Neural cell (in vitro differentiated cells): ENCODE measurements around the gene CREBBP. TPM values are rescaled to one million over a fixed set of nuclear protein-coding genes. Genes with fewer than 3 reads are reported as not detected.

ENCODE experiments used
- H2AFZ ChIP-seq: fragments of 200-600, 300-800 bp; sonication (generic), shearing (Covaris generic); 2 replicates; pipeline ENCODE4 v1.6.0; 2014; ENCODE audit warnings: low read depth, mild to moderate bottlenecking, antibody characterized with exemption, low read length, moderate library complexity
- H3F3A ChIP-seq: fragments of 200-600 bp; shearing (Covaris generic); 2 replicates; pipeline ENCODE4 v1.6.1; 2016; ENCODE audit warnings: mild to moderate bottlenecking, moderate library complexity, mixed read lengths, antibody characterized with exemption, low read length; ENCODE audit not compliant: insufficient read depth, poor library complexity, severe bottlenecking
- H3K27ac ChIP-seq: fragments of 200-600, 300-800 bp; sonication (generic), shearing (Covaris generic); 2 replicates; pipeline ENCODE4 v1.5.1; 2014; ENCODE audit warnings: mild to moderate bottlenecking, low read length, moderate library complexity
- H3K27me3 ChIP-seq: fragments of 300-800, 200-600 bp; sonication (generic), shearing (Covaris generic); 2 replicates; pipeline ENCODE4 v1.6.0; 2014; ENCODE audit warnings: mild to moderate bottlenecking, low read depth, low read length, moderate library complexity; ENCODE audit not compliant: insufficient read depth
- H3K36me3 ChIP-seq: fragments of 300-800, 200-600 bp; sonication (generic), shearing (Covaris generic); 2 replicates; pipeline ENCODE4 v1.5.1; 2014; ENCODE audit warnings: mild to moderate bottlenecking, antibody characterized with exemption, low read length, moderate library complexity; ENCODE audit not compliant: insufficient read depth
- H3K4me2 ChIP-seq: fragments of 300-800, 200-600 bp; sonication (generic), shearing (Covaris generic); 2 replicates; pipeline ENCODE4 v1.6.0; 2014; ENCODE audit warnings: mild to moderate bottlenecking, low read length
- H3K4me3 ChIP-seq: fragments of 300-800, 200-600 bp; sonication (generic), shearing (Covaris generic); 2 replicates; pipeline ENCODE4 v1.5.1; 2014; ENCODE audit warnings: mild to moderate bottlenecking, low read length, moderate library complexity
- H3K79me2 ChIP-seq: fragments of 200-600 bp; shearing (Covaris generic); replicated peaks from 2 replicates; pipeline ENCODE4 v1.6.0; 2014; ENCODE audit warnings: mild to moderate bottlenecking, low read length, moderate library complexity; ENCODE audit not compliant: insufficient read depth
- H3K9ac ChIP-seq: fragments of 300-800, 200-600 bp; sonication (generic), shearing (Covaris generic); 2 replicates; pipeline ENCODE4 v1.6.1; 2016; ENCODE audit warnings: mild to moderate bottlenecking, low read length, mixed read lengths
- H3K9me2 ChIP-seq: fragments of 200-600 bp; shearing (Covaris generic); 2 replicates; pipeline ENCODE4 v1.6.1; 2016; ENCODE audit warnings: mild to moderate bottlenecking, low read length, mixed read lengths; ENCODE audit not compliant: insufficient read depth
- H3K9me3 ChIP-seq: fragments of 200-600, 300-800 bp; sonication (generic), shearing (Covaris generic); 2 replicates; pipeline ENCODE4 v1.6.1; 2016; ENCODE audit warnings: mild to moderate bottlenecking, mixed run types, low read length, moderate library complexity, mixed read lengths
- H4K20me1 ChIP-seq: fragments of 200-600 bp; shearing (Covaris generic); 2 replicates; pipeline ENCODE4 v1.6.1; 2016; ENCODE audit warnings: mild to moderate bottlenecking, mixed run types; ENCODE audit not compliant: insufficient read depth
- EP300 ChIP-seq: fragments of 450-650 bp; conservative IDR thresholded peaks from 2 replicates; pipeline ENCODE4 v1.6.1; 2014; ENCODE audit warnings: antibody characterized with exemption, mild to moderate bottlenecking, moderate library complexity; ENCODE audit not compliant: poor library complexity, severe bottlenecking
- EZH2 ChIP-seq: fragments of 200-600, 300-800 bp; shearing (Covaris generic), sonication (generic); IDR thresholded peaks from 2 replicates; pipeline ENCODE4 v1.6.1; 2014; ENCODE audit warnings: antibody characterized with exemption, low read length, borderline replicate concordance, mild to moderate bottlenecking; ENCODE audit not compliant: insufficient read depth, poor library complexity, severe bottlenecking
- MXI1 ChIP-seq: fragments of 450-650 bp; conservative IDR thresholded peaks from 2 replicates; pipeline ENCODE4 v1.6.1; 2014; ENCODE audit warnings: antibody characterized with exemption, mild to moderate bottlenecking; ENCODE audit not compliant: poor library complexity, severe bottlenecking
- POLR2AphosphoS5 ChIP-seq: IDR thresholded peaks from 2 replicates; pipeline ENCODE4 v1.6.1; 2012
- RAD21 ChIP-seq: fragments of 450-650 bp; conservative IDR thresholded peaks from 2 replicates; pipeline ENCODE4 v1.6.1; 2014; ENCODE audit warnings: antibody characterized with exemption, mild to moderate bottlenecking, moderate library complexity
- REST ChIP-seq: IDR thresholded peaks from 2 replicates; pipeline ENCODE4 v1.6.1; 2012; ENCODE audit warnings: borderline replicate concordance
- SMC3 ChIP-seq: fragments of 450-650 bp; conservative IDR thresholded peaks from 2 replicates; pipeline ENCODE4 v1.6.1; 2014; ENCODE audit warnings: antibody characterized with exemption, mild to moderate bottlenecking, moderate library complexity; ENCODE audit not compliant: poor library complexity
- TAF1 ChIP-seq: IDR thresholded peaks from 2 replicates; pipeline ENCODE4 v1.6.1; 2012; ENCODE audit warnings: low read depth
- polyA plus RNA-seq: library from polyadenylated mRNA; depleted of rRNA; stranded (reverse); fragments of >200 nt; gene quantifications from 2 replicates; pipeline ENCODE4 v1.2.3, GENCODE V29; 2014
- TF ChIP-seq, protein P1 (sequence below): fragments of 450-650 bp; IDR thresholded peaks from 2 replicates; pipeline ENCODE4 v1.5.1; 2014; ENCODE audit warnings: antibody characterized with exemption, mild to moderate bottlenecking, moderate library complexity; ENCODE audit not compliant: poor library complexity, severe bottlenecking

CREBBP gene
- polyA plus RNA-seq, 1 donor from 2014 or later, result 3.3 TPM

- H3K9me2 ChIP-seq, result no peaks in the 10 kb centered on the region
- H3K4me2 ChIP-seq, result no peak overlapping the region
- peaks cover 10% of the 10 kb centered on the region for H3K36me3 ChIP-seq
- H3F3A ChIP-seq, result no peaks in the 10 kb centered on the region
- no peaks in the 10 kb centered on the region for H3K27me3 ChIP-seq
- no peak overlapping the region for H3K27ac ChIP-seq
- TF ChIP-seq SMC3 (no peak), EP300 (no peak), POLR2AphosphoS5 (no peak), RAD21 (no peak), TAF1 (no peak), REST (no peak), EZH2 (no peak), MXI1 (no peak)
- TF ChIP-seq, protein P1, sequence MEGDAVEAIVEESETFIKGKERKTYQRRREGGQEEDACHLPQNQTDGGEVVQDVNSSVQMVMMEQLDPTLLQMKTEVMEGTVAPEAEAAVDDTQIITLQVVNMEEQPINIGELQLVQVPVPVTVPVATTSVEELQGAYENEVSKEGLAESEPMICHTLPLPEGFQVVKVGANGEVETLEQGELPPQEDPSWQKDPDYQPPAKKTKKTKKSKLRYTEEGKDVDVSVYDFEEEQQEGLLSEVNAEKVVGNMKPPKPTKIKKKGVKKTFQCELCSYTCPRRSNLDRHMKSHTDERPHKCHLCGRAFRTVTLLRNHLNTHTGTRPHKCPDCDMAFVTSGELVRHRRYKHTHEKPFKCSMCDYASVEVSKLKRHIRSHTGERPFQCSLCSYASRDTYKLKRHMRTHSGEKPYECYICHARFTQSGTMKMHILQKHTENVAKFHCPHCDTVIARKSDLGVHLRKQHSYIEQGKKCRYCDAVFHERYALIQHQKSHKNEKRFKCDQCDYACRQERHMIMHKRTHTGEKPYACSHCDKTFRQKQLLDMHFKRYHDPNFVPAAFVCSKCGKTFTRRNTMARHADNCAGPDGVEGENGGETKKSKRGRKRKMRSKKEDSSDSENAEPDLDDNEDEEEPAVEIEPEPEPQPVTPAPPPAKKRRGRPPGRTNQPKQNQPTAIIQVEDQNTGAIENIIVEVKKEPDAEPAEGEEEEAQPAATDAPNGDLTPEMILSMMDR, result no peak
- H3K9ac ChIP-seq, result no peak overlapping the region
- no peaks in the 10 kb centered on the region for H3K9me3 ChIP-seq
- no peaks in the 10 kb centered on the region for H3K79me2 ChIP-seq
- H4K20me1 ChIP-seq, result no peaks in the 10 kb centered on the region
- H2AFZ ChIP-seq, result no peak overlapping the region
- H3K4me3 ChIP-seq, result no peak overlapping the region
Observed at GRCh38 chr16:3737181-3737580, 143.3 kb downstream of the CREBBP start.

DNA sequence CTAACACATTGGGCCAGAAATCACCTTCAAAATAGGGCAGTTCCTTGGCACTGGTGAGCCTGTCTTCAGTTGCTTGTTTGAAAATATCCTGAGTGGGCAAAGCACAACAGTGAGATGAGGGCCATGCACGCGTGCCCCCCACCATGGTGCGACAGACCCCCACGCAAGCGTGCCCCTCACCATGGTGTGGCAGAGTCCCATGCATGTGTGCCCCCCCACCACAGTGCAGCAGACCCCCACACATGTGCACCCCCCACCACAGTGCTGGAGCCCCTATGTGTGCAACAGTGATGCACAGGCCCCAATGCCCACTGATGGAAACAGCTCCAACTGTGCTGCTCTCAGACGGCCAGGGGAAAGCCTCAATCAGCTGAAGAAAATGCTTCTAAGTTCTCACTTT lies 144.4 kb downstream of the CREBBP start:
- H4K20me1 ChIP-seq, result no peaks in the 10 kb centered on the region
- H3K79me2 ChIP-seq, result no peaks in the 10 kb centered on the region
- no peak overlapping the region for H3K27ac ChIP-seq
- no peak overlapping the region for H2AFZ ChIP-seq
- no peaks in the 10 kb centered on the region for H3K9me2 ChIP-seq
- H3K9me3 ChIP-seq, result no peaks in the 10 kb centered on the region
- TF ChIP-seq REST (no peak), MXI1 (no peak), EP300 (no peak), TAF1 (no peak), EZH2 (no peak), RAD21 (no peak), POLR2AphosphoS5 (no peak), SMC3 (no peak)
- TF ChIP-seq, protein P1, result no peak
- no peak overlapping the region for H3K4me3 ChIP-seq
- H3K27me3 ChIP-seq, result no peaks in the 10 kb centered on the region
- no peak overlapping the region for H3K9ac ChIP-seq
- H3K36me3 ChIP-seq, result peaks cover 10% of the 10 kb centered on the region
- H3K4me2 ChIP-seq, result no peak overlapping the region
- H3F3A ChIP-seq, result no peaks in the 10 kb centered on the region
